ENCODE measurements around the gene CFL1. TPM values are rescaled to one million over a fixed set of nuclear protein-coding genes. Genes with fewer than 3 reads are reported as not detected.

CFL1 gene
- total RNA-seq, 1 donor from 2014 or later, result 2,212 TPM

DNA sequence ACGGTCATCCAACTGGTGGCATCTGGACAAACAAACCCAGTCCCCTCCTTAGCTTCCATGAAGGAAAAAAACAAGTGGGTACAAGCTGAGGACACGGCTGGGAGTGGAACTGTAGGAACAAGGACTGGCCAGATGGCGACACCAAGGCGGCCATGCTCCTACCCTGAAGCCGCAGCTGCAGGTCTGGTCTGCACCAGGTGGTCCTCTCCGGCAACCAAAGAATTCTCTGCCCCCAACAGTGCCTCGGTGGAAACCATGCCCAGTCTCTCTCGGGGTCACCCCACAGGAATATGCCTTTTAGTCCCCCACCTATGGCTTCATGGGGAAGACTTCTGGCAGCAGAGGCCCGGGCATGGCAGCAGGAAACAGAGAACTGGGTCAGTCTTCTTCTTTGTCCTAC, 48.5 kb downstream of the CFL1 start:
- DNase-seq (ENCODE audit: extremely low read depth, low read depth, low spot score), result no peak

DNA sequence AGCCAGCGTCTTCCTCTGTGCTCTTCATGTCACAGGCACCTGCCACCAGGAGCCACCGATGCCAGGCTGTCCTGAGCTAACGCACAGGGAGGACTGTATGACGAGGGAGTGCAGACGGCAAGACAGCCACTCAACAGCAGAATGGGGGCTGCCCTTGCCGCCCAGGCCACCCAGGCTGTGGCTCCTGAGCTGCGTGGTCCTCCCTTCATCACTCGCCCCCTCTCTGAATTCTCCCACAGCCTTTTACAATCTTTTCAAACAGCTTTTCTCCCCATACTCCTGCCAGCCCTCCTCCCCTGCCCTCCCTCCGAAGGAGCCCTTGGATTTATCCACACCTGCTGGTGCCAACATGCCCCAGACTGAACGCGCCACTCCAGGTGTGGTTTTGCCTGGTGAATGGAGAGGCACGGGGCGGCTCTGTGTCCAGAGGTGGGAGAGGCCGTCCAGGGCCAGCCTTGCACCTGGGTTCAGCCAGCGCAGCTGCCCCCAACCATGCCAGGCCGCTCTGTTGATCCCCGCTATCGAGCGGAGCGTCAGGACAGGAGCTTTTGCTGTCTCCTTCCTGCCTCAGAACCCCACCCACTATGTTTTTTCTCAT, 49.1 kb downstream of the CFL1 start:
- no peak for DNase-seq (ENCODE audit: extremely low read depth, low read depth, low spot score)

DNA sequence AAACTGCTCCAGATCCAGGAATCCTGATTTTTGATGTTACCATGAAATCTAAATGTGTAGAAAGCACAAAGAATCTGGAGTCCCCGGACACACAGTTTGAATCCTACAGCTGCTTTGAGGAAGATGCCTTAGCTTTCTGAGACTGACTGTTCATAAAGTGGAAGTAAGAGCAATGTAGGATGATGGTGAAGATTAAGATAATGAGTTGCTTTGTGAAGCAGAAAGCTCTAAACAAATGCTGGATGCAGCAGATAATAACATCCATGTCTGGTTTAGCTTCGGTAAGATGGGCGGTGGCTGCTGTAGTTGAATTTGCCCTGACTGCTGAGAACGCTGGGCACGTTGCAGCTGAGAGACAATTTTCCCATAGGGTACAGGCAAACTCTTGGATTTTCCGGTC, 51.0 kb downstream of the CFL1 start:
- DNase-seq (ENCODE audit: extremely low read depth, low read depth, low spot score), result no peak

Other genes with a start within 250 kb of the CFL1 start
- 100 and 181 TPM in 2 replicates for gene MAP3K11, start 244.0 kb downstream of the CFL1 start, total RNA-seq
- gene PCNX3, start 242.4 kb downstream of the CFL1 start, total RNA-seq, result 51.0 and 67.8 TPM in 2 replicates
- 60.7 and 102 TPM in 2 replicates for gene SIPA1, start 220.1 kb downstream of the CFL1 start, total RNA-seq
- 89.0 and 118 TPM in 2 replicates for gene RELA, start 195.3 kb downstream of the CFL1 start, total RNA-seq
- 38.9 and 47.5 TPM in 2 replicates for gene KAT5, start 145.9 kb downstream of the CFL1 start, total RNA-seq
- 76.5 and 87.6 TPM in 2 replicates for gene RNASEH2C, start 137.4 kb downstream of the CFL1 start, total RNA-seq
- 15.8 and 18.8 TPM in 2 replicates for gene AP5B1, start 77.2 kb downstream of the CFL1 start, total RNA-seq
- gene OVOL1, start 71.1 kb downstream of the CFL1 start, total RNA-seq, result not detected in 2 replicates
- 0.63 TPM in 1 of 2 replicates, not detected in the other for gene SNX32, start 24.2 kb downstream of the CFL1 start, total RNA-seq
- 50.4 and 63.4 TPM in 2 replicates for gene MUS81, start 2.3 kb upstream of the CFL1 start, total RNA-seq
- 81.9 TPM in 2 replicates for gene EFEMP2, start 14.6 kb upstream of the CFL1 start, total RNA-seq
- 0.35 TPM in 1 of 2 replicates, not detected in the other for gene CTSW, start 21.7 kb upstream of the CFL1 start, total RNA-seq
- 131 and 158 TPM in 2 replicates for gene FIBP, start 30.3 kb upstream of the CFL1 start, total RNA-seq
- 201 and 204 TPM in 2 replicates for gene CCDC85B, start 32.5 kb upstream of the CFL1 start, total RNA-seq
- gene FOSL1, start 42.2 kb upstream of the CFL1 start, total RNA-seq, result 71.4 and 97.8 TPM in 2 replicates
- gene C11orf68, start 60.9 kb upstream of the CFL1 start, total RNA-seq, result 19.6 and 30.0 TPM in 2 replicates
- gene DRAP1, start 61.2 kb upstream of the CFL1 start, total RNA-seq, result 144 and 185 TPM in 2 replicates
- not detected in 2 replicates for gene TSGA10IP, start 87.3 kb upstream of the CFL1 start, total RNA-seq
- 34.8 and 60.1 TPM in 2 replicates for gene SART1, start 103.6 kb upstream of the CFL1 start, total RNA-seq
- 27.1 and 42.8 TPM in 2 replicates for gene EIF1AD, start 144.0 kb upstream of the CFL1 start, total RNA-seq
- 55.3 and 90.4 TPM in 2 replicates for gene BANF1, start 144.3 kb upstream of the CFL1 start, total RNA-seq
- gene CST6, start 153.8 kb upstream of the CFL1 start, total RNA-seq, result 0.29 and 0.82 TPM in 2 replicates
- 0.82 TPM in 1 of 2 replicates, not detected in the other for gene CATSPER1, start 168.3 kb upstream of the CFL1 start, total RNA-seq
- gene GAL3ST3, start 191.0 kb upstream of the CFL1 start, total RNA-seq, result 0.23 TPM in 1 of 2 replicates, not detected in the other
- 129 and 162 TPM in 2 replicates for gene SF3B2, start 194.2 kb upstream of the CFL1 start, total RNA-seq
- gene PACS1, start 212.1 kb upstream of the CFL1 start, total RNA-seq, result 40.0 and 74.4 TPM in 2 replicates

Data from glomerular endothelial cell (primary cell).